ENCODE results near the gene ATP5F1E.

DNA sequence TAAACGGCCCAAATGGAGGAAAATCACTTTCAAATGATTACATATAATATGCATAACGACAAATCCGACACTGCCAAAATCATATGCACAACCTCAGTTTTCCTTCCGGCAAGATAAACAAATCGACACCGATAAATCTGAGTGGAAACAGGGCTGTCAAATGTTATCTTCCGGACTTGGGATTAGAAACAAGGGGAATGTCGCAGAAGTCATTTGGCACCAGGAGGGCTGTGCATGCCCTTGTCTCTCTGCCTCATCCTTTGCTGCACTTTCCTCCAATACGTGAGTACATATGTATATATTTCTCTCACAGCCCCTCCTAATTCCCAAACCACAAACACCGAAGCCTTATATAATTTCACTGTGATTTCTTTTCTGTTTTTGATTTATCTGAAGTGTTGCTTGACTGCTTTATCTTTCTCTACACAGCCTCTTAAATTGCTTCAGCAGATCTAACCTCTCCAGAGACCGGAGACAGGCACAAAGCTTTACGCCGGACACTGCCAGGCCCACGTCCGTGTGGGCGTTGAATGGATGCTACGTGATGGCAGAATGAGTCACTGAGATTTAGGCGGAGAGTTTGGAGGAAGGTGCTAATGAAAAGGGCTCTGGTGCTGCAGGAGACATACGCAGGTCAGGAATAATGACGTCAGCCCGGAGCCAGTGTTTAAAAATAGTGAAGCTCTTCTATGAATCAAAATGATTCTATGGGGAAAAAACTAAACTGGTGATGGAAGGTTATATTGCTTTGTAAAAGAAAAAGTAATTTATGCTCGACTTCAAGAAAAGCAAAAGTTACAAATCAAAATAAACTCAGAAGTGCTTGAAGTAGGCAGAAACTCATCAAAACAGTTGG lies 31.5 kb upstream of the ATP5F1E start:
- TF ChIP-seq CTCF (IDR thresholded peaks at IDR 0.05; ENCODE audit: low read length) (no peak), EZH2 (IDR thresholded peaks at IDR 0.05; ENCODE audit: borderline replicate concordance, low read length) (no peak)
